GM19455 (cell line): ENCODE results near the gene CBX2.

Experiments
- ATAC-seq: cut with Tn5 transposase; IDR thresholded peaks from one replicate; pipeline ENCODE4 v1.9.1; 2021; ENCODE audit not compliant: unreplicated experiment

The CBX2 gene

DNA sequence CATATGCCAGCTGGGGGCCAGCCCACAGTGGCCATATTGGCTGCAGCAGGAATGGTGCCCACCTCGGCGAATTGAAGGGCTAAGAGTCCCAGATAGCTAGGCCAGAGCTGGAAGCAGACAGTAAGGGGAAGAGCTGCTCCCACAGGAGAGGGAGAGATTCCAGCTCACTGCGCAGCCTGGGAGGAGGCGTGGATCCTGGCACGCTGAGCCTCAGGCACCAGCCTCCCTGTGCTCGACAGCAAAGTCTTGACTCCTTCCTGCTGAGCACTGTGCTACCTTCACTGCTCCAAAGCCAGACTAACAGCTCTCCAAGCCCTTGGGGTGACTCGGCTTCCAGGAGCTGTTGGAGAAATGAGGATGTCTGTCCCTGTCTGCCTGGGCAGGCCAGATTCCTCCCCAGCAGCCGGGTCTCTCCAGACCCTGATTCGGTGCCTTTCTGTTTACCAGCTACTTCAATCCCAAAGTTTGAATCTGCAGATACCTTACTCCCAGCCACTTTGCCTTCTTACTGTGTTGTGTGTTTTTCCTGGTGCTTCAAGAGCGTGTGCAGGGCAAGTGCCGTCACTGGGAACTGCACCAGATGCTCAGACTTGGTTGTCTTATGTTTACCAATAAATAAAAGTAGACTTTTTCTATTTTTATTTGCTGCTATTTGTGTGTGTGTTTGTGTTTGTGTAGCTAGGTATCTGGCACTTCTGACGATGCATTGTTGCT lies 9.1 kb downstream of the CBX2 start:
- no peak for ATAC-seq

GRCh38 chr17:79788455-79788854 lies 10.5 kb downstream of the CBX2 start:
- no peak for ATAC-seq

- ATAC-seq = no peak
Measured at GRCh38 chr17:79788989-79789942, 11.3 kb downstream of the CBX2 start.

DNA sequence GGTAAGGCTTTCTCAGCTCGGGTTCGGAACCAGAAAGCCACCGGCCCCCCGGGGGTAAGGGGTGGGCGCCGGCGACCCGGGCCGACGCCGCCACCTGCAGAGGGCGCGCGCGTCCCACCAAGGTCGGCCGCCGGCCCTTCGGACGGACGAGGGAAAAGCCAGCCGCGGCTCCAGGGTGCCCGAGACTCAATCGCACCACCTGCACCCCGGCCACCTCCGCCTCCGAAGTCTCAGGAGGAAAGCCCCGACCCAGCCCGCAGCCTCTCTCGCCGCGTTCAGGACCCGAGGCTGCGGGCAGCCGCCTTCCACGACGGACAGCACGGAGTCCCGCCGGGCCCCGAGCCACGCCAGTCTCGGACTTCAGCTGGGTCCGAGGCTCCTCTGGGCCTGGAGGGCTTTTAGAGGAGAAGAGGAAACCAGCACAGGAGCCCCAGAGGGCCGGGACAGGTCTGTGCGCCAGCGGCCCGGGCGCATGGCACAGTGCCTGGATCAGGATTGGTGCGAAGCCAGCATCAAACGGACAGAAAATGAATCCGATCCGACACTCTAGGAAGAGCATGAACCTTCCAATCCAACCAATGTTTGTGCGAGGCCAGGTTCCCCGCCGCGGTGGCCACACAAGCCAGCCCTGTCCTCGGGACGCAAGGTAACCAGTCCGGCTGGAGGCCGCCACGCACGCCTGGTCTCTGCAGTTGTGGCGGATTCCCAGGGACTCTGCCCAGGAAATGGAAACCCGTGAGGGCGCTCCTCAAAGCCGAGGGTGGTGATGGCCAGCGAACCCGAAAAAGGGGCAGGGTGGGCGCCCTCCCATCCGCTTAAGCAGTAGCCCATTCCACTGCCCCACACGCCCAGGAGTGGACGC lies 12.2 kb downstream of the CBX2 start:
- ATAC-seq = no peak

DNA sequence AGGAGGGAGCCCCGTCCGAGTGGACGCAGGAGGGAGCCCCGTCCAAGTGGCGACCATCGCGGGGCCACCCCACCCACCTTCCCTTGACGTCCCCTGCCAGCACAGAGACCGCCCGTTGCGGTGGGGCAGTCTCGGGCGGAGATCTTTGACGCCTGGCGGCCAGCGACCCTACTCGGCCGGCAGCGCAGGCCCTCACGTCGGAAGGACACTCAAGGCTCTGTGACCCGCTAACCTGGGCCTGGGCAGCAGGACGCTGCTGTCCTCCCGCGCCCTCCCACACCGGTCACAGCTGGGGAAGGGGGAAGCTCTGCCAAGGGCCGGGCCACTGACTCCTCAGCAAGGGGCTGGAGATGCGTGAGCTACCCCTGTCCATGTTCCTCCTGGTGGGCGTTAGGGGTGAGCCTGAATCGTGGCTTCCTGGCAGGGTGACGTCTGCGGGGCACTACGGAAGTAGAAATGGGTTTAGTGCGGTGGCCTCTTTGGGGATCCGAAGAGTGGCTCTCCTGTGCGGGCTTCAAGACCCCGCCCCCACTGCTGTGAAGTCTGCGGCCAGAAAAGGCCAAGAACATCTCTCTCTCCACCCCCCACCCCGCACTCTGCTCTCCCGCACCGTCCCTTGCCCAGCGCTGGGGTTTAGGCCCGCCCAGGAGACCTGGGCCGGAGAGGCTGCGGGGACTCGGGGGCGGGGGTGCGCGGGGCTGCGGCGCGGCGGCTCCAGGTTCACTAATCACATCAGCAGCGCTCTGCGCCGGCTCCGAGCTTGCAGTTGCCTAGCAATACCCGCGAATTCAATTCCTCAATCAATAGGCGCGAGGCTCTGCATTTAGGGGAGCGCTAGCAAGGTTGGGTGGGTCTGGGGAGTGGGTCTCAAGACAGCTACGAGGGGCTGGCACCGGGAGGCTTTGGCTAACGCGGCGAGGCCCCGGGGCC lies 13.1 kb downstream of the CBX2 start:
- no peak for ATAC-seq

DNA sequence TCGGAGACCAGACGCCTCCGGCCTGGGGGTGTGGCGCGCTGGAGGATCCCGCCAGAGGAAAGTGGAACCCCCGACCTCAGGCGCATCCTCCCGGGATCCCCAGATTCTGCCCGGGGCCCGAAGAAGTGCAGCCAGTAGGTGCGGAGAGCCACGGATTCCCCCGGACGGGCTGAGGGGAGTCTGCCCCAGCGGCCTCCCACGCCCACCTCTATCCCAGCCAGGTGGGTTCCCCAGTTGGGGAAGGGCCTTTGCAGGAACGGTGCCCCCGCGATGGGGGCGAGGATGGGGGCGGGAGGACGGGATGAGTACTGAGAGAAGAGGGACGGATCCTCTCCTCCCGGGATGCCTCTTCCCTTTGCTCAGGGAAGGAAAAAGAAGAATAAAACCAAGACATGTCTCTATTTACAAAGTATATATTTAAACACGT lies 13.8 kb downstream of the CBX2 start:
- ATAC-seq = no peak

DNA sequence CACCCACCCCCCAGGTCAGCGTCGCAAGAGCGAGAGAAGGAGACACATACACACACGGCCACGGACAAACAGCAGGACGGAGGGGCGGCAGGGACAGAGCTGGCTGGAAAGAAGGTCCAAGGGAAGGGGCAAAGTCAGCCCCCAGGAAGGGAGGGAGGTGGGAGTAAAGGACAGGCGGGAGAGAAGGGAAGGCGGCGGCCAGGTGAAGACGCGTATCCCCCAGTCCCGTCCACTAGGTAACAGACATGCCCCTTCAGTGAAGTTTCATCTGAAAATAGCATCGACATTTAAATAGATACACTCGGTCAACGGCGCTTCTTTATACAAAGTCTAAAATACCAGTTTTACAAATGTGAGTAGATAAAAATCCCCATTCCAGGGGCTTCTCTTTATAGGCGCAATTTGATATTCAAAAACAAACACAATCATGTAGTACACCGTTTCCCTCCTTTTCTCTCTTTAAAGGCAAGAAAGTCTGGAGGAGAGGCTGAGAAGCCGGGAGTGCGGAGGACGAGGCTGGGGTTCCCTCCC lies 14.5 kb downstream of the CBX2 start:
- ATAC-seq = no peak

DNA sequence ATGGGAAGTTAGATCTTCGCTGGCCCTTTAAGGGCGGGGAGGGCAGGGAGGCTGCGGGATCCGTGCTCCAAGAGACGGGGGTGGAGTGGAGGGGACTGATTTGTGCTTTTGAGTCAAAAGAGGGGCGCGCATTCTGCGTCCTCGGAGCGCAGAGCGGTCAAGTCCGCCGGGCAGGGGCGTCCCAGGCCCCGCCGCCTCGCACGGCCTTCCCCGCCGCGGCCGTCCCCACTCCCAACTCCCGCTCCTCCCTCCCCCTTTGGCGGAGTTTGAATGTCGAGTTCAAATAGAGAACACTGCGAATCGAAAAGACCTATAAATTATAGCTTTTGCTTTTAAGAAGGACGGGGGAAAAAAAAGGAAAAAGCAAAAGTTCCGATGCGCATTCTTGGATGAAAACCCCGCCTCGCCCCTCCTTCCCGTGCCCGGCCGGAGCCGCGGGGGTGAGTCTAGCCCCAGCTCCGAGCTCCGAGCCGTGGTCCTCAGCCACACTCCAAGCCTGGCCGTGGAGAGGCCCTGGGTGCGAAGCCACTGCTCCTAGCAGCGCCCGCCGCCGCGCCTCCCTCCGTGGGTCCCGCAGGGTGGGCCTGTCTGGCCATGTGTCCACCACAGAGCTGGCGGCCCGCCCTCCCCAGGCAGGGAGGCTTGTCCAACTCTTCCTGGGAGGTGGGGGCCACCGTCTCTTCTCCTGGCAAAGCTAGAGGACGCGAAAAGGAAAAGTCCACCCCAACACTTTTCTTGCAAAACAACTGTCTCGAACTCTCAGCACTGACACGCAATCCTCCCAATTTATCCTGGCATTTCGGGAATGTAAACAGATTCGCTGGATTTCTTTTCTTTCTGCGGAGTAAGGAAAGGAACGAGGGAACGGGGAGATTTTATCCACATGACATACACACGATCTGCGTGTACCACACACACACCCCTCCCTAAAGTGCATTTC lies 15.3 kb downstream of the CBX2 start:
- no peak for ATAC-seq

DNA sequence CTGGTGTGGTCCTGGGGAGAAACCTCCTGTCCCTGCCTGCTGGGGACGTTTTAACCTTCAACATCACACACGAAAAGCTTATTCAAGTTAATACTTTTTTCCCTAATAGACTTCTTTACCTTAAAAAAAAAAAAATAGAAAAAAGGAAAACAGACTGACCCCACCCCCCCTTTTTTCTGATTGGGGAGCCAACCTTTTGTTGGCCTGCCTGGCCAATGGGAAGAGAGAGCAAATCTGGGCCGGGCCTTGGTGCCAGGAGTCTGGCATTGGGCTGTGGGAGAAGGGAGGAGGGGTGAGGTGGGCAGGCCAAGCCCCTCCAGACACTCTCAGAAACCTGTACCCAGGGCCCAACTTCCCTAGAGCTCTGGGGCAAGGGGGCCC lies 16.0 kb downstream of the CBX2 start:
- ATAC-seq = no peak

- ATAC-seq = no peak
Measured at GRCh38 chr17:79794659-79795511, 16.9 kb downstream of the CBX2 start.

DNA sequence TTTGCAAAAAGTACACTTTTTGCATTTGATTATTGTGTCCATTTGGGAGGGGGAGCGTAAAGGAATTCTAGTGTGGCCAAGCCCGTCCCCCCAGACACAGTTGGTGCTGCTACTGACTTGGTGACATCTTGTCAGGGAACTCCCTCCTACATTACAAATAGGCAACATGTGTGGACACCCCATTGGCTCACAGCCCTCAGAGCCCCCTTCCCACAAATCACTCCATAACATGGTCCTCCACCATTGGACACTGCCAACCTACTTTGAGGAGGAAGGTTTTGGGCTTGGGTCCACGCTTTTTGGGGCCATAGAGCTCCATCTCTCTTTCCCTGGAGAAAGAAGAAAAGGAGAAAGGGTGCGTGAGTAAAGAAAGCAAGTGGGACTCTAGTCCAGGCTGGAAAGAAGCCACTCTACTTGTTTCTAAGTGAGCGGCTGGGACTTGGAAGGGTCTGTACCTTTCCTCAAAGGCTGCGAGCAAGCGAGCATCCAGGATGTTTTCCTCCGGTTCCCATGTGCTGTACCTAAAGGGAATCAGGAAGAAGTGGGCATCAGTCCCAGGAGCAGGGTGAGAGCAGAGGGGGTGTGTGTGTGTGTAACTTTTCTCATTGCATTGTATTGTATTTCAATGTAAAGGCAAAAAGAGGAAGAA lies 18.0 kb downstream of the CBX2 start:
- no peak for ATAC-seq

GRCh38 chr17:79796444-79796762 lies 18.5 kb downstream of the CBX2 start:
- ATAC-seq = no peak

DNA sequence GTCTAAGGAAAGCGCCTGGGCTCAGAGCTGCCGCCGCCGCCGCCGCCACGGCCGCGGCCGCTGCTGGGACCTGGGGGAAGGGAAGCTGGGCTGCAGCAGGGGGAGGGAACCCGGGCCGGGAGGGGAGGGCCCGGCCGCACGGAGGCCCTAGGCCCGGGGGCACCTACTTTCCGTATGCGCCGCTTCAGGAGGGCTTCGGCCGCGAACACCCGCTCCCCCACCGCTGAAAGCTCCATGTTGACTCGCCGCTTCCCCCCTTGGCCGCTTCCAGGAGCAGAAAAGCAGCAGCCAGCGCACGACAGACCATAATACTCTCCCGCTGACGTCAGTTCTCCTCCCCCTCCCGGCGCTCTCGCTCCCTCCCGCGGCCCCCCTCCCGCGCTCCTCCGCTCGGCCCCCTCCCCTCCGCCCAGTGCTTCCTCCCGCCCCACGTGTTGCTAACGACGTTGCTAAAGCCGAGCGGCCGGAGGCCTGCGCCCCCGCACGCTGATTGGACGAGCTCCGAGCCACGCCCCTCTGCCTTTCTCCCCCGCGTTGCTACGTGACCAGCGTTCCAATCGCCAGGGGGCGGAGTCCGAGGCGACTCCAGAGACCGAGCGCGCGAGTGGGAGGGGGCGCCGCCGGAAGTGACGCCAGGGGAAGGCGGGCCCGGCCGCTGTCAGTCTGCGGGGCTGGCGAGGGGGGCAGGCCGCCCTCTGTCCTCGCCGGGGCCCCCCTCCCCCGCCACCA lies 19.0 kb downstream of the CBX2 start, which contains the start of gene CBX8:
TSS of gene CBX8 (minus strand) at position 315 of the 729 bp plus-strand sequence. CDS start at position 236, 79 bp downstream.
- peak; percentile 80 for ATAC-seq

- peak; percentile 22 for ATAC-seq
Measured at GRCh38 chr17:79797492-79798298, 19.7 kb downstream of the CBX2 start.

DNA sequence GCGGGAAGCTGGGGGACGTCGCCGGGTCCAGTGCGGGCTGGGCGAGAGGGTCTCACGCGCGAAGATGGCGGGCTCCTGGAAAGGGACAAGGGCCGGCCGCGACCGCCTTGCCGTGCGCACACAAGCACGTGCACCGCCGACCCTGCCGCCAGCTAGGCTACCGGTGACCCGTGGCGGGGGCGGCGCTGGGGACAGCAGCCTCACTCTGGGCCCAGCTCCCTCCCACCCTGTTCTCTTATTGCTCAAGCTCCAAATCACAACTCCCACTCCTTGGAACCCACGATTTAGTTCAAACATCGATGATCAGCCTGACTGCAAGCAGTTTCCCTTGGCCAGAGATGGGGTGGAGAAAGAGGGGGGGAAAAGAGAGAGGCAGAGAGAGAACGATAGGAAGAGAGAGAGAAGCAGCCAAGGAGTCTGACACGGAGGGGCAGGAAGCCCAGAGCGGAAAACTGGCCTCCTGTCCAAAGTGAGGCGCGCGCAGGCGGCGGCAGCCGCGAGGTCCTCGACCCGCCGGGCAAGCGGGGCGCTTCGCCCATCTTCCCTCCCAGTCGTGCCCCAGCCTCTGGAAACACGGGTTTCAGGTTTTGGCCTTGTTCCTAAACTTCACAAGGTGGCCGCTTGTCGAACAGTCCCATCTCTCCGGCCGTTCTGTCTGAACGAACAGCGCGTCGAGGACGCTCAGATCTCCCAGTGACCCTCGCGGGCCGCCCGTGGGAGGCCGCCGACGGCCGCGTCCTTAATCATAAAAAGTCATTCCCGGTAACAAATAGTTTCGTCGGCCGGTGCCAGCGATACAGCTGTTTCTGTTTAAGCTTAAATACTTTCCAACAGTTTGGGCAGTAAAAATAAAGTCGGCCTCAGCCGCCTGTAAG lies 20.6 kb downstream of the CBX2 start:
- ATAC-seq = no peak
